HG03457 (cell line): ENCODE results near the gene BMP6.

ENCODE experiments used
- ATAC-seq: cut with Tn5 transposase; IDR thresholded peaks from one replicate; pipeline ENCODE4 v1.9.1; 2021; ENCODE audit warnings: moderate number of reproducible peaks; ENCODE audit not compliant: unreplicated experiment

BMP6 gene

DNA sequence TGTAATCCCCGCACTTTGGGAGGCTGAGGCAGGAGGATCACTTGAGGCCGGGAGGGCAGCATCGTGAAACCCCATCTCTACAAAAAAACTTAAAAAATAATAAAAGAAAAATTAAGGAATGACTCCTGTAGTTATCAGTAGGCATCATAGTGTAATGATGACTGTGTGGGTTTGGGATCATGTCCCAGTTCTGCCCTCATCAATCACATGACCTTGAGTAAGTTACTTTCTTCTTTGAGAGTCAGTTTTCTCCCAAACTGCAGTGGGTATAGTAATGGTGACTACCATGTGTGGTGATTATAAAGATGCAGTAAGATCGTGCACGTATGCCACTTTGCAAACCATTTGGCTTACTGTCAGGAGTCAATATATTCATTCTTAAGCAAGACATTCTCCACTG, 95.5 kb downstream of the BMP6 start:
- ATAC-seq = no peak

DNA sequence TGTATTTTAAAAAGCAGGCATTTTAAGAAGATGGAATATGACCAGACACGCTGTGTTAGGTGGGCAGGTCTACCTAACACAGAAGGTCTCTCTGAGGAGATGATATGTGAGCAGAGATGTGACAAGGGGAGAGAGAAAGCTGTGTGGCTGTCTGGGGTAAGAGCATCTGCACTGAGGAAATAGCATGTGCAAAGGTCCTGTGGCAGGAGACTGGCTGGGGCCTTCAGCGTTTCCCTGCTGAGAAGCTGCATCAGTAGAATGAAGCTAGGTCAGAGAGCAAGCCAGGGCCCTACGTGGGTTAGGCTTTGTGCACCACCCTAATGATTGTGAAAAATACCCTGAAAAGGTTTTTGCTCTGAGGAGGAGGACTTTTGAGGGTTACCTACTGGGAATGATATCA, 97.7 kb downstream of the BMP6 start:
- no peak for ATAC-seq

DNA sequence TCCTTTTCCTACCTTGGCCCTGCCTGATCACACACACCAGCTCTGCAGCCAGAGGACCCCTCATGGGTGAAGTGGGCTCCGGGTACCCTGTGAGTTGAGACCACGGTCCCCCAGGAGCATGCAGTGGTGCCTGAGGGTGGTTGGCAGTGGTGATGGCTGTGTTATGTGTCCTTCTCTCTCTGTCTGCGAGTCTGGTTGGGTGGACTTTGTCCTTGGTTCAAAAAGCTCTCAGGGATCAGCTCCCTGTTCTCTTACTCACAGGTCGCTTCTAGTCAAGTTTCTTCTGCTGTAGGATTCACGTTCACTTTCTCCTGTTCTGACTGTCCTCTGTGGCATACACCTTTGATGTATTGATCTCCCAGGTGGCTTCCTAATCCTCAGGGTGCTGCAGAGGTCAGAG, 100.1 kb downstream of the BMP6 start:
- ATAC-seq = no peak

GRCh38 chr6:7827142-7827541, 101.2 kb downstream of the BMP6 start:
- ATAC-seq = no peak

GRCh38 chr6:7828124-7828523, 102.2 kb downstream of the BMP6 start:
- ATAC-seq = no peak

DNA sequence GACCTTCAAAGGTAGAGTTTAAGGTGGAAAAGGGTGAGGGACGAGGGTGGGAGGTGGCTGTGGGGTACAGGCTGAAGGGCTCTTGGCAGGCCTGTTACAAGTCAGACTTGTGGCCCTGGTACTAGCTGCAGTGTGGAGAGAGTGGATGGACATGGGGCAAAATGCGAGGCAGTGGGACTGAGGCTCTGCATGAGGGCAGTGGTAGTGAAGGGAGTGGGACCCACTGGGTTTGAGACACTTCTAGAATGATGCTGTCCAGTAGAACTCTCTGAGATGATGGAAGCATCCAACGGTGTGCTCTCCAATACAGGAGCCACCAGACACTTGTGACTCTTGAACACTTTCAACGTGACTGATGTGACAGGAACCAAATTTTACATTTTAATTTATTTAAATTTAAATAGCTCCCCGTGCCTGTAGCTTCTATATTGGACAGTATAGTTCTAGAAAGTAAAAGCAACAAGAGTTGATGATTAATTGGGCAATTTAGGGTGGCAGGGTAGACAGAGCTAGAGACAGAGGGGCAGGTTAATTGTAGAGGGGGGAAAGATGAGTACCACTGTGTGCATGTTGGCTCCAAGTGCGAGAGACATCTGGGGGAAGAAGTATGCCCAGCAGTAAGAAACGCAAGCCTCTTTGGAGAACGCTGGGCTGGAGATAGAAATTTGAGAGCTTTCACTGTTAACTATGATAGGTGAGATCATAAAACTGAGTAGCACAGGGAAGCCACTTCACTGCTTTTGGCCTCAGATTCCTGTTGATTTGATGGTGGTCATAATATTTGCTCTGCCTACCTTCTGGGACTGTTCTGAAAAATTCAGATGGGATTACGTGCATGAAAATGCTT, 107.2 kb downstream of the BMP6 start:
- ATAC-seq = no peak

DNA sequence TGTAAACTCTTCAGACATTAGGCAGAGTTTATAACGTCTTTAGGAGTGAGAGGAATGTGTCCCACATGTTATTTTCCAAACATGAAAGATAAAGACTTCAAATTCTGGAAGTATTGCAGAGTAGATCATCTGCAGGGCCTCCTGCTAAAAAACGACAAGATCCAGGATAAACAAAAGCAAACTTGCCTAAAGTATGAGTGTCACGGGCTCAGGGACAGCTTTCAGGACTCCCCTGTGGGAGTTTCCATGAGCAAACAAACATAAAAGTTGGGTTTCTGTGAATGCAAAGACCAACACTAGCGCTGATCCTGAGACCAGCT, 107.8 kb downstream of the BMP6 start:
- ATAC-seq = no peak

DNA sequence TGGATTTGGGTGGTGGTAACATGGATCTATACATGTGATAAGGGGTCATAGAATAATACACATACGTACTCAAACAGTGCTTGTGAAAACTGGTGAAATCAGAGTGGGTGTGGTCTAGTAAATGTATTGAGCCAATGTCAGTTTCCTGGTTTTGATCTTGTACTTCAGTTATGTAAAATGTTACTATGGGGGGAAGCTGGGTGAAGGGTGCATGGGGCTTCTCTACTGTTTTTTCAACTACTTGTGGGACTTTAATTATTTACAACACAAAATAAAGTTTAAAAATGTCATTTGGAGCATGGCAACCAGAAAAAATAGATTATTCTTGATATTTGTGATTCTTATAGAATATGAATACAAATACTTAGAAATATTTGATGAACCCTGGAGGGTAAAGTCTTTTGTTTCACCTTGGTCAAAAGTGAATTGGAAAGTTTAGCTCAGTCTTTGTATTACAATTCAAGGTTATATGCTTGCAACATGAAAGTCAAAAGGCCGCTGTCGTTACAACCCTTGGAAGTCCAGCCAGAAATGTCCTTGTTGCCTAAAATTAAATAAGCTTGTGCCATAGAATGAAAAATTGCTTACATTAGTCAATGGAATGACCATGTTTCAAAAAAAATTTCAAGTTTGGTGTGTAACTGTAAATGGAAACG, 110.6 kb downstream of the BMP6 start:
- ATAC-seq = no peak

GRCh38 chr6:7841781-7842468, 116.0 kb downstream of the BMP6 start:
- no peak for ATAC-seq

DNA sequence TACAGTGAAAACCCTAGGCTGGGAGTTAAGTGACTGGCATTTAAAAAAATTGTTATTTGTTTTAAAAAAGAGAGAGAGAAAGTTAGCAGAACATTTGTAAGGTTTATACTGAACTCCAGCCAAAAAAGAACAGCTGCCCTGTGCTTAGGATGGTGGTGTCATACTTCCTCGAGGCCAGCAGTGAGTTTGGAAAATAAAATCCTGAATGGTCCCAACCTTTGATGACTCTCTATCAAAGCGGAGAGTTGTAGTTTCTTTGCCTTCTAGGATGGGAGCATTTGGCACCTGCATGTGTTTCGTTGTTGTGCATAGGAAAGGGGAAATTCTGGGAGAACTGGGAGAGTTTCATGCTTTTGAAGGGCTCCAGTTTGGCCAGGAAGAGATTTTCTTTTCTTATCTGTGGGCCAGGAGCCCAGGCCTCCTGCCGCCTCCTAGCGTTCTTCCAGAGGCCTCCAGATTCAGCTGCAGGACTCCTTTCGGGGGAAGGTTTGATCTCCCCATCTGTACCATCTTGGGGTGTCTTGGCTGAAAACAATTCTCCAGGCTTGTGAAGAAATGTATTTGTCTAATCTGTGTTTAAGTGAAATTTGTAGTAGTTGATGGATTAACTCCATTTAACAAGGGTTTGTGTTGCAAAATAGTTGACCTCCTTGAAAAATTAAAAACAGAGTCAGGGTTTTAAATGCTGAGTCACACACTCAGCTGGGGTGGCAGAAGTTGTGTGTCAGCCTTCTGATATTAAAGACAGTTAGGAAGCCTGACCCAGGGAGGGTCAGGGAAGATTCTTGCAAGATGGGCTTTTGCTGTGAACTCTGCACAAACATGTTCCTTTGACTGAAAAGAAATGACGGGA, 121.3 kb downstream of the BMP6 start:
- ATAC-seq = no peak

- no peak for ATAC-seq
These were observed 122.3 kb downstream of the BMP6 start for GRCh38 chr6:7848229-7848628.

DNA sequence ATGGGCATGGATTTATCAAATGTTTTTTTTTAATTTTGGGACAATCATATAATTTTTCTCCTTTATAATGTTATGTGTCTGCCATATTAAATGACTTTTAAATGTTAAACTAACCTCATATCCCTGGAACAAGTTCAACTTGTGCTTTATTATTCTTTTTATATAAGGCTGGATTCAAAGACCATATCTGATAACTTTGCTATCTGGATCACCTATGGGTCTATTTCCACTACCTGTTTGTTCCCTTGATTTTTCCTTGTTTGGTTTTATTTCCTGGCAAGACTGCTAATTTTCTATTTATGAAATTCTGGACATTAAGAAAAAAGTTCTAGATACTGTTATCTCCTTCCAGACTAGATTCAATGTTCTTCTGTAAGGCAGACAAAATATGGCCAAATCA, 125.9 kb downstream of the BMP6 start:
- no peak for ATAC-seq

DNA sequence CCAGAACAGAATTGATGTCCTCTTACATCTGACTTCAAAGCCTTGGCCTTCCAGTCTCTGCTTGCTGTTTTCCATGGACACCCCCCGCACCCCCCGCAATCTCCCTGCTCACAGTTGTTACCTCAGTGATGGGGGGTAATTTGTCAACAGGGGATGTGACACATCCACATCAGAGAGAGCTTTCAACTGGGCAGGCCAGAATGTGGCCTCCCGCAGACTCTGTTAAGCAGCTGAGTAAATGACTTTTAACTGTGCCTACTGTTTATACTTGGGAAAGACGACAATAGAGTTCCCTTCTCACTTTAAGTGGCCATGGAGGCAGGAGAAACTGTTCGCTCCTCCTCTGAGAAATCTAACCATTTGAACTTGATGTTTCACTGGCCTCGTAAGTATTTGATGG, 133.7 kb downstream of the BMP6 start:
- ATAC-seq = no peak

DNA sequence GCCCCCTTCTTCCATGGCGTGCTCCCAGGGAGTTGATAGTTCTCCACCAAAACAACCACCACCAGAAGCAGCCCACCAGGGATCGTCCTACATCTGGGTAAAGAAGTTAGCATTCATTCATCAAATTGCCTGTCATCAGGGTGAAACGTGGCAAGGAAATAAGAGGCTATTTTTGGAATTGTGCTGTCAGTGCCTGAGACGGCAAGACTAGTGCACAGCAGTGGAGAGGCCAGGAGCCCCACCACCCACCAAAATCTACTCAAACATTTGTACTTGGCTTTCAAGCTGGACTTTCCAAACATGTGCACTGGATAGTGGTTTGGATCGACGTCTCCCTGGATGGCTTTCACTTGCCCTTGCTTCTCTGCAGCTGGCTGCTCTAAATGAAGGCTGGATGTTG, 139.9 kb downstream of the BMP6 start:
- ATAC-seq = no peak

GRCh38 chr6:7866526-7866925, 140.6 kb downstream of the BMP6 start:
- ATAC-seq = no peak

- ATAC-seq = no peak
These were observed 143.0 kb downstream of the BMP6 start for GRCh38 chr6:7868926-7869325.

- ATAC-seq = no peak
These were observed 152.6 kb downstream of the BMP6 start for GRCh38 chr6:7878401-7878964.

DNA sequence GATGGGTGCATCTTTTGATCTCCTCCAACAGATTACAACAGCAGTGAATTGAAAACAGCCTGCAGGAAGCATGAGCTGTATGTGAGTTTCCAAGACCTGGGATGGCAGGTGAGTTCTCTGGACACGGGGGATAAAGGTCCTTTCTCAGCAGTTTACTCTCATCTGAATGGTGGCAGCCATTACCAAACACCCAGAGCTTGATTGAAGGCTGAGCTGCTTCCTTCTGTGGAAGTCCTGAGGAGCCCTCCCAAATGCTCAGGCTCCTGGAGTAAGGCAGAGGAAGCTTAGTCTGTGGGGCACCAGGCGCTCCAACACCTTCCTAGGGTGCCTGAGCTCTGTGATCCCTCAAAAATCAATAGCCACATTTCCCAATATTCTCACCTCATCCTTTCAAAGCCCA, 153.1 kb downstream of the BMP6 start:
- ATAC-seq = no peak

GRCh38 chr6:7879579-7879978, 153.7 kb downstream of the BMP6 start:
- no peak for ATAC-seq

DNA sequence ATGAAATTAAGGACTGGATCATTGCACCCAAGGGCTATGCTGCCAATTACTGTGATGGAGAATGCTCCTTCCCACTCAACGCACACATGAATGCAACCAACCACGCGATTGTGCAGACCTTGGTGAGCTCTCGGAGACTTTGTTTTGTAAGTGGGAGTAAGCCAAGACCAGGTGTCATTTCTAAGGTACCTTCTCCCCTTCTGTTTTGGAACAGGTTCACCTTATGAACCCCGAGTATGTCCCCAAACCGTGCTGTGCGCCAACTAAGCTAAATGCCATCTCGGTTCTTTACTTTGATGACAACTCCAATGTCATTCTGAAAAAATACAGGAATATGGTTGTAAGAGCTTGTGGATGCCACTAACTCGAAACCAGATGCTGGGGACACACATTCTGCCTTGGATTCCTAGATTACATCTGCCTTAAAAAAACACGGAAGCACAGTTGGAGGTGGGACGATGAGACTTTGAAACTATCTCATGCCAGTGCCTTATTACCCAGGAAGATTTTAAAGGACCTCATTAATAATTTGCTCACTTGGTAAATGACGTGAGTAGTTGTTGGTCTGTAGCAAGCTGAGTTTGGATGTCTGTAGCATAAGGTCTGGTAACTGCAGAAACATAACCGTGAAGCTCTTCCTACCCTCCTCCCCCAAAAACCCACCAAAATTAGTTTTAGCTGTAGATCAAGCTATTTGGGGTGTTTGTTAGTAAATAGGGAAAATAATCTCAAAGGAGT, 154.2 kb downstream of the BMP6 start:
- ATAC-seq = no peak
